ENCODE data around the gene RPL19.

The RPL19 gene

DNA sequence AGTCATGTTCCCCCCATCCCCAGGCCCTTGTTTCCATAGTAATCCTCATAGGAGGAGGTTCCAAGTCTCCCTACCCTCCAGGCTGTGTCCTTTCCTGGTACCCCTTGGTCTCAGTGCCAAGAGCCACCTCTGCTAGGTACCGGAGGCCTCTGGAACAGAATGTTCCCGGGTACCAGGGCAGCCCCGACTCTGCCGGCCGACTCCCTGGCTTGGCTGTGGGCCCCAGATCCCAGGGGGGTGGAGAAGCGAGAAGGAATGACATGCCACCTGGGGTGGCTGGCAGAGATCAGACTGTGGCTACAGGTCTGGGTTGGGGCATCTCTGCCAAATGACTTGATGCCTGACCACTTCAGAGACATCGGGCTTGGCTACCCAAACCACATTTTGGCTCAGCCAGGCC, 22.1 kb downstream of the RPL19 start:
- H3K27me3 Mint-ChIP-seq = peaks cover 32% of the 10 kb centered on the region
- H3K4me3 Mint-ChIP-seq = no peak overlapping the region
- H3K27ac Mint-ChIP-seq = no peak overlapping the region
- H3K36me3 Mint-ChIP-seq (ENCODE audit: low read depth) = no peaks in the 10 kb centered on the region
- H3K4me1 Mint-ChIP-seq (ENCODE audit: low read depth) = peaks cover 11% of the 10 kb centered on the region
- H3K9me3 Mint-ChIP-seq = no peaks in the 10 kb centered on the region

DNA sequence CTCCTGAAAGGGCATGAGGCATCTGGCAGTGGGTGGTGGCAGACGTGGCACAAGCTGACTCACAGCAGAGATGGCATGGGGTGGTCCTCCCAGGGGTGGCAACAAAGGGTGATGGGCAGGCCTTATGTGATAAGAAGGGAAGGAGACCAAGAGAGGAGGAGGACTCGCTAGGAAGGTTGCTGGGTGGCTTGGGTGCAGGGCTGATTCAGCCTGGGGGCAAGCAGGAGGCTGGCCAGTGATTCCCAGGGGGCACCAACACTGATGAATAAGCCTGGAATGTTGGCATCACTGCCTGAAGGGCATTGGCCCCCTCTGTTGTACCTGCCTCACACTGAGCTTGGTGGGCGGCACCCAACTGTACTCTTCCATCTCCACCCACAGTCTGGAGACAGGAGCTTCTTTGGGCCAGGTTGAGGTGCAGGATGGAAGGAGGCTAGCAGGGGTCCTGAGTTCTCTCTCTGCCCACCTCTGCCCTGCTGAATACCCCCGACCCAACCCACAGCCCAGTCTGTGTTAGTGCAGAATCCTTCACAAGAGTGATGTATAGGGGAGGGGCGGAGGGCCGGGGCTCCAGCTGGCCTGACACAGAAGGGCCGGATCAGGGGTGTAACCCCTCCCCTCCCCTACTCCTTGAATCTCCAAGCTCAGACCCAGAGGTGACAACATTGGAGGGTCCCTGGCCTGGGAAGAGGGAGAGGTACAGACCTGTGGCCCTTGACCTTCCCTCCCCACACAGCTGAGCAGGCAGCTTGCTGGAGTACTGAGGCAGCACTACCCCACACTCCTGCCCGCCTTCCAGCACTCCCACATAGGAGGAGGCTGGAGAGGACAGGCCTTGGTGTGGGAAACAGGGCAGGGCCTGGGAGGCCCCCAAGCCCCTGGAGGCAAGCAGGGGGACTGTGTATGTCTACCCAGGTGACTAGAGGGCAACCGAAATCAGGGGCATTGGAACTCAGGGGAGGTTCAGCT, 23.1 kb downstream of the RPL19 start:
- Mint-ChIP-seq H3K27ac (no peak overlapping the region), H3K36me3 (ENCODE audit: low read depth) (no peaks in the 10 kb centered on the region), H3K4me1 (ENCODE audit: low read depth) (peaks cover 11% of the 10 kb centered on the region), H3K27me3 (peaks cover 38% of the 10 kb centered on the region), H3K4me3 (no peak overlapping the region), H3K9me3 (no peaks in the 10 kb centered on the region)

DNA sequence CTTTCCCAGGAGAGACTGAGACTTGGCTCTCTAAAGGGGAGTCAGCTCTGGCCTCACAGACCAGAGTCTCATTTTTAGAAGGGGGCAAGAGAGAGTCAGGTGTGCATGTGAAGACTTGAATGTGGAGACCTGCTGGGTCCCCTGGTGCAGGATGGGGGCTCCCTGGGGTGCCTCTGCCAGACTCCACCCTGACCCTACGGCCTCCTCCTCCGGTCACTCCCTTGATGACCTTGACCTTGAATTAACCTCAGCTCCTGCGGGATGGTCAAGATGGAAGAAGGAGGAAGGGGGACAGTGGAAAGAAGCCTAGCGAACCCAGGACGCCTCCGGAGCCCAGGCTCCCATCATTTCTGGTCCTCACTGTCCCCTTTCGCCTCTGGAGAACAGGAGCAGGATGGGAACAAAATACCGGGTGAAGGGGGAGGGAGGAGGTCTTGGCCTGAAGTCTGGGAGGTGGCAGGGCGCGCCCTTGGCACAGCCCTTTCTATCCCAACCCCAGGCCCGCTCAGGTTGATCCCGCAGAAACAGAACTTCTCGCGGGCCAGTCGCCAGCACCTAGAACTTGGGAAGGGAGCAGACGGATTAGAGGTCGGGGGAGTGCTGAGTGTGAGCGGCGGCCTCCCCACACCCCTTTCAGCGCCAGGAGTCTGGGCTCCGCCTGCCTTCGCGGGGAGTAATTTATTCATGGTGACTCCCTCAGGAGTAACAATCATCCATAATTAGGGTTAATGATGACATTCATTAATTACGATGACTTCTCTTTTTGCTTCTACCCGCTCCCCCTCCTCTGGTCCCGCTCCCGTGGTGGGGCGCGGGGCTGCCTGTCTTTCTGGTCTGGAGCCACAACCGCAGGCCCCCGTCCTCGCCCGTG, 24.1 kb downstream of the RPL19 start:
- peaks cover 11% of the 10 kb centered on the region for H3K4me1 Mint-ChIP-seq (ENCODE audit: low read depth)
- H3K27ac Mint-ChIP-seq = no peak overlapping the region
- no peak overlapping the region for H3K4me3 Mint-ChIP-seq
- H3K27me3 Mint-ChIP-seq = peaks cover 38% of the 10 kb centered on the region
- H3K9me3 Mint-ChIP-seq = no peaks in the 10 kb centered on the region
- no peaks in the 10 kb centered on the region for H3K36me3 Mint-ChIP-seq (ENCODE audit: low read depth)

DNA sequence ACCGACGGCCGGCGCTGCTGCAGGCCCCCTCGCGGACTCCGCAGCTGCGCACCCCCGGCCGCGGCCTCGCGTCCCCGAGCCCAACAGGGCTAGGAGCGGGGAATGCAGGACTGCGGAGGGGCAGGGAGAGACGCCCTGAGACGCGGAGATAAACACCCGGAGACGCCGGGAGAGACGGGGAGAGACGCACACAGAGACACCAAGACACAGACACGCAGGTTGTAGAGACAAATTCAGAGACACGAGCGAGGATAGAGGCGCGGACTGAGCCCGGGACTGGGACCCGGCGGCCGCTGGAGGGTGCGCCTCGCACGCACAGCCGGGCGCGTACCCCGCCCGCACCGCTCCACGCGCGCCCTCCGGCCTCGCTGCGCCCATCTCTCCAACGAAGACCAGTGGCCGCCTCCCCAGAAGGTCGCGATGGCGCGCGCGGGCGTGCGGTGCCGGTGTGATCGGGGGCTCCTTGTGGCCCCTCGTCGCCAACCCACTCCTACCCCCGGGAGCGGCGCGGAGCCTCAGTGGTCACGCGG, 24.8 kb downstream of the RPL19 start:
- Mint-ChIP-seq H3K4me3 (peak overlapping the region; percentile 66), H3K4me1 (ENCODE audit: low read depth) (peaks cover 11% of the 10 kb centered on the region), H3K9me3 (no peaks in the 10 kb centered on the region), H3K36me3 (ENCODE audit: low read depth) (no peaks in the 10 kb centered on the region), H3K27ac (no peak overlapping the region), H3K27me3 (peaks cover 42% of the 10 kb centered on the region)

DNA sequence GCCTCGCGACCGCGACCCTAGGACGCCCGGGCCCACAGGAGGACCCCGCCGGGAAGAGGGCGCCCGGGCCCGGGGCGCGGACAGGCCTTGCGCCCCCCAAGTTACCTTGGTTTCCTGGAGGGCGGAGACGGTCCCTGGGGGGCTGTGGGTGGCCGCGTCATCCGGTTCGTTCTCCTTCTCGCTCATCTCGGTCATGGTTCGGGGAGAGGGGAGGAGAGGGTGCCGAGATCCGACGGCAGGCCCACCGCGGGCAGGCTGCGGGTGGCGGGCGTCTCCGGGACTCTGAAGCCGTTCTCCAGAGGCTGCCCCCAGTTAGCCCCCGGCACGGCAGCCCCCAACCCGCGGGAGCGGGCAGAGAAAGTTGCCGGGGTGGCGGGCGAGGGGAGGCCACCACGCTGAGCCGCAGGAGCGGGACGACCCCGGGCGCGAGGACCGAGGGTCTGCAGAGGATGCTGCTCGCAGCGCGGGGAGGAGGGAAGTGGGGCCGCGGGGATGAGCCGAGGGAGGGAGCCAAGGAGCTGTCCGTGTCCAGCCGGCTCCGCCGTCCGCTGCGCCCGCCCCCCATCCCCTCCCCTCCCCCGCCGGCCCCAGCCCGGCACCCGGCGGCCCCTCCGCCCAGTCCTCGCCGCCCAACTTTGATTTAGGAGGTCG, 25.4 kb downstream of the RPL19 start, which contains the start of gene STAC2:
STAC2 (minus strand) TSS at position 638 of the 651 bp plus-strand sequence; CDS start at position 195, 443 bp downstream.
- Mint-ChIP-seq H3K4me3 (peak within 1 kb of the TSS; percentile 80), H3K36me3 (ENCODE audit: low read depth) (no peaks in the 10 kb centered on the region), H3K27me3 (peaks cover 42% of the 10 kb centered on the region), H3K27ac (no peak within 1 kb of the TSS), H3K9me3 (no peaks in the 10 kb centered on the region), H3K4me1 (ENCODE audit: low read depth) (peaks cover 11% of the 10 kb centered on the region)

DNA sequence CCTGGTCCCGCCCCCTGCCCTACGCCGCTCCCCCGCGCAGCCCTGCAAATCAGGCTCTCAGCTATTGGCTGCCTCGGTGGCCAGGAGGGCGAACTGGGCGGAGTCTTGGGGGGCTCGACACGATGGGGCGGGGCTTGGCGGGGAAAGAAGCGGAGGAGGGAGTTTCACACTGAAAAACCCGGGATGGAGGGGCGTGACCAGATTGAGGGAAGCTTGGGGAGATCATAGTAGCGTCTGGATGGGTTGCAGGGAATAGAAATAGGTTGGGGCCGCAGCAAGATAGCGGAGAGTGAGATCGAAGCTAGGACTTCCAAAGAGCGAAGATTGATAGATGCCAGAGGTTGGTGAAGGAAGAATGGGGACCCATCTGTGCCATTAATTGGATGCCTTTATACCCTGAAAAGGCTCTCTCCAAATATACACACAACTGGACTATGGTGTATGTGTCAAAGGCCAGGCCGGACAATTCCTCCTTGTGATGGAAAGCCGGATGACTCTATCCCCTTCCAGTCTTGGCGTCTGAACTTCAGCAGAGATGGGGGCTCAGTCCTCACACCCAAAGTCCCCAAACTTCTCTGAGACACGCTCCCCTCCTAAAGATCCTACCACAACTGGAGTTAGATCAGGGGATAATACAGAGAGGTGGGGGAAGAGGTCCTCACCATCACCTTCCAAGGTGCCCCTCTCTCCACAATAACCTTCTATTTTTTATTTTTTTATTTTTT, 26.0 kb downstream of the RPL19 start:
- Mint-ChIP-seq H3K4me3 (peak overlapping the region; percentile 80), H3K27ac (no peak overlapping the region), H3K4me1 (ENCODE audit: low read depth) (peaks cover 11% of the 10 kb centered on the region), H3K9me3 (no peaks in the 10 kb centered on the region), H3K27me3 (peaks cover 42% of the 10 kb centered on the region), H3K36me3 (ENCODE audit: low read depth) (no peaks in the 10 kb centered on the region)

DNA sequence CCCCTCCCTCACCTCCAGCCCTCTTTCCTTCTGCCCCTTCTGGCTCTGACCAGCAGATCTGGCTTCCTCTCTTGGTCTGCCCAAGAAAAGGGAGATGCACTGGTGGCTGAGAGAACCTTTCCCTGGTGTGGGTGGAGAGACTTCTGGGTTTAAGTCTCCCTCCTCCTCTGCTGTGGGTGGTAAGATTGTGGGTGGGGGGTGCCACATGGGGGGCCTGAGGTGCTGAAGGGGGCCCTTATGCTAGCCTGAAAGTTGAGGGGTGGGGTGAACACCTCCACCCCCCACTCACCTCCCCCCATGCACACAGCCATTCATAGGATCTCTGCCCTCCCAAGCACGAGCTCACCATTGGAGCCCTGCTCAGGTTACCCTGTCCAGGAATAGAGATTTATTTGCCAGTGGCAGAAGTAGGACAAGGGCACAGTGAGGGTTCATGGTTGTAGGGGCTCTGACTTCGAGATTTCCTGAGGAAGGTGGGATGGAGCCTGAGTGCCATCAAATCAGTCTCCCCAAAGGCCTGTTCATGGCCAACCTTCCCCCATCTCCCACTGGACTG, 27.4 kb downstream of the RPL19 start:
- Mint-ChIP-seq H3K27me3 (peaks cover 50% of the 10 kb centered on the region), H3K9me3 (no peaks in the 10 kb centered on the region), H3K4me3 (no peak overlapping the region), H3K27ac (no peak overlapping the region), H3K4me1 (ENCODE audit: low read depth) (peaks cover 20% of the 10 kb centered on the region), H3K36me3 (ENCODE audit: low read depth) (no peaks in the 10 kb centered on the region)

DNA sequence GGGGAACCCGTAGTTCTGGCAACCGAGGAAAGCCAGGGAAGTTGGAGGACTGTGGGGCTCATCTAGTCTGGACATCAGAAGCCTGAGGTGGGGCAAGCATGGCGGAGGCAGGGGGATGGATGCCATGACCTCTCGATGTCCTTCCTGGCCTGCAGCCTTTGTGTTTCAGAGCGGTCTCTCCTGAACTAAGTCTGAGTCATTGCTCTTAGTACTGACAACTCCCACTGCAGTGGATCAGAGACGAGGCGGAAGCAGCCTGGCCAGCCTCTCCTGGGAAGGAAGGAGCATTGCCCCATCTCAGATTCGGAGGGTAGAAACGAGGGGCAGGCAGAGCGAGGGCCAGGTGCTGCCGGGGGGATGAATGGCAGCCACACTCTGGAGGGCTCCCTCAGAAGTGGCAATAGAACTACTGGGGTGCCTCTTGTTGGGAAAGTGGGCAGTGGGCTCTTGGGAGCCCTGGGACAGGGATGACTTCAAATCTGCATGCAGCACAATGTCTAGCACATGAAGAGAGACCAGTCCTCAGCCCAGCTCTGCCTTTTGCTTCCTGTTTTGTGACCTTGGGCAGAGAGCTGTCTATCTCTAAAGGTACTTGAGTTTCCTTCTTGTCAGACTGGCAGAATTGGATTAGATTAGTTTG, 29.3 kb downstream of the RPL19 start:
- no peaks in the 10 kb centered on the region for H3K36me3 Mint-ChIP-seq (ENCODE audit: low read depth)
- peaks cover 42% of the 10 kb centered on the region for H3K27me3 Mint-ChIP-seq
- no peaks in the 10 kb centered on the region for H3K9me3 Mint-ChIP-seq
- no peak overlapping the region for H3K4me3 Mint-ChIP-seq
- peaks cover 20% of the 10 kb centered on the region for H3K4me1 Mint-ChIP-seq (ENCODE audit: low read depth)
- no peak overlapping the region for H3K27ac Mint-ChIP-seq

DNA sequence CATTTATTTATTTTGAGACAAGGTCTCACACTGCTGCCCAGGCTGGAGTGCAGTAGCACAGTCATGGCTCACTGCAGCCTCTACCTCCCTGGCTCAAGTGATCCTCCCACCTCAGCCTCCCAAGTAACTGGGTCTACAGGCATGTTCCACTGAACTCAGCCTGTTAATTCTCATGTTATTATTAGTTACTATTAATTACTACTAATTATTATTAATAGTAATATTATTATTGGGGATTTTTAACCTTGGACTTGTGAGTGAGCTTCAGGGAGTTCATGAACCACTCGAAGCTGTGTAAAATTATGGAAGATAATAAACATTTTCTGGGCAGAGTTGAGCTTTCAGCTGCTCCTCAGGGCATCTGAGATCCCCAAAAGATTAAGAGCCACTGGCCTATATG, 30.3 kb downstream of the RPL19 start:
- Mint-ChIP-seq H3K9me3 (no peaks in the 10 kb centered on the region), H3K36me3 (ENCODE audit: low read depth) (no peaks in the 10 kb centered on the region), H3K4me1 (ENCODE audit: low read depth) (peaks cover 16% of the 10 kb centered on the region), H3K27me3 (peaks cover 38% of the 10 kb centered on the region), H3K27ac (no peak overlapping the region), H3K4me3 (no peak overlapping the region)

DNA sequence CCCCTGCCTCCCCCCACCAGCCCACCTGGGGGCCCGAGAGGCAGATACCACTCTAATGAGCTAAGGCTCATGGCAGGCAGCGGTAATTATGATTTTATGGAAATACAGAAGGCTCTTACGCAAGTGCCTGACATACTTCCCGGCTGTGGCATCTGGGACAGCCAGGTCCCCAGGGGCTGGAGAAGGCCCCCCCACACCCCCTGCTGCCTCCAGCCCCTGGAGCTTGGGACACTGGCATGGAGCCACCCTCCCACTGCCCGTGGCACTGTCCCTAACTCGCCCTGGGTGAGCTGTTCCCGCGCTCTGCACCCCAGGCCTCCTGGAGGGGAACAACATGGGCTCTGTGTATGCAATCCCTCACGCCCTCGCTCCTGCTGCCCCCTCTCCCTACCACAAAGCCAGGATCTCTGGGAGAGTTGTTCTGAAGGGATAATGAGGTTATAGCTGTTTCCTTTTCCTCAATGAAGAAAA, 31.0 kb downstream of the RPL19 start:
- Mint-ChIP-seq H3K27ac (no peak overlapping the region), H3K36me3 (ENCODE audit: low read depth) (no peaks in the 10 kb centered on the region), H3K4me3 (no peak overlapping the region), H3K9me3 (no peaks in the 10 kb centered on the region), H3K4me1 (ENCODE audit: low read depth) (peaks cover 12% of the 10 kb centered on the region), H3K27me3 (peaks cover 34% of the 10 kb centered on the region)

DNA sequence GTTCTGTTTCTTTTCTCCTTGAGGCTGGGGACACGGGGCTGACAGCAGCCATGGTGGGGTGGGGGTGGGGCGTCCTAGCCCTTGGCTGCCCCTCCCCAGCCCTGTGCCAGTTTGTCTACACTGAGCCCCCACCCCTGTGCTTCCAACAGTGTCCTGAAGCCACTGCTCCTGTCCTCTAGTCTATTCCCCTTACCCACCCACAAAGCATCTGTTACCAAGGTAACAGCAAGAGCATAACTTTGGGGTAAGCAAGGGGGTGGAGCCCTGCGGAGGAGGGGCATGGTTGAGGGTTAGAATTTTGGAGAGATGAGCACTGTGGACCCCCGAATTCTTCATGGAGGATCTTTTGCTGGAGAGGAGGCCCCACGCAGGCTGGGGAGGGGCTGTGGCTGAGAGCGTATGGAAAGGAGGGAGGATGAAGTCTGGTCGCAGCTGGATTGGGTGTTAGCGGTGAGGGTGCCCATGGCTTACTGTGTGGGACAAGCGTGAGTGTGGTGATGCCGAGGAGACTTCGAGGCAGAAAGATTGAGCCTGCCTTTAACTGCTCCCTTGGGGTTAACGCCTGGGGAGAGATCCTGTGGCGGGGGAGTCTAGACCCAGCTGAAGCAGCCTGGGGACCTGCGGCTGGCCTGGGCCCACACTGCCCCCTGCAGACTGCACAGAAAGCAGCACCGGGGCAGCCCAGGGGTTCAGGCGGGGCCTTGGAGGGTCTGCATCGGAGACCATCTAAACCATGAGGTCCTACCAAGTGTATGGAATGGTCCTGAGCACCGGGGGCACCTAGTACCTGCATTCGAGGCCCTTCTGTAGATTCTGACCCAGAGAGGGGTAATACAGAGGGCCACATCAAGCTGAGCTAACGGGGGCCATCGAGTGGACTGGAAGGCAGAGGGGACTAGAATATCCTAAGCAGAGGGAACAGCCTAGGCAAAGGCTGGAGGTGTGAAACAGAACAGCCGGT, 31.8 kb downstream of the RPL19 start:
- H3K9me3 Mint-ChIP-seq = no peaks in the 10 kb centered on the region
- peaks cover 9% of the 10 kb centered on the region for H3K4me1 Mint-ChIP-seq (ENCODE audit: low read depth)
- H3K27me3 Mint-ChIP-seq = peaks cover 31% of the 10 kb centered on the region
- H3K4me3 Mint-ChIP-seq = peak overlapping the region; percentile 32
- no peaks in the 10 kb centered on the region for H3K36me3 Mint-ChIP-seq (ENCODE audit: low read depth)
- H3K27ac Mint-ChIP-seq = no peak overlapping the region

DNA sequence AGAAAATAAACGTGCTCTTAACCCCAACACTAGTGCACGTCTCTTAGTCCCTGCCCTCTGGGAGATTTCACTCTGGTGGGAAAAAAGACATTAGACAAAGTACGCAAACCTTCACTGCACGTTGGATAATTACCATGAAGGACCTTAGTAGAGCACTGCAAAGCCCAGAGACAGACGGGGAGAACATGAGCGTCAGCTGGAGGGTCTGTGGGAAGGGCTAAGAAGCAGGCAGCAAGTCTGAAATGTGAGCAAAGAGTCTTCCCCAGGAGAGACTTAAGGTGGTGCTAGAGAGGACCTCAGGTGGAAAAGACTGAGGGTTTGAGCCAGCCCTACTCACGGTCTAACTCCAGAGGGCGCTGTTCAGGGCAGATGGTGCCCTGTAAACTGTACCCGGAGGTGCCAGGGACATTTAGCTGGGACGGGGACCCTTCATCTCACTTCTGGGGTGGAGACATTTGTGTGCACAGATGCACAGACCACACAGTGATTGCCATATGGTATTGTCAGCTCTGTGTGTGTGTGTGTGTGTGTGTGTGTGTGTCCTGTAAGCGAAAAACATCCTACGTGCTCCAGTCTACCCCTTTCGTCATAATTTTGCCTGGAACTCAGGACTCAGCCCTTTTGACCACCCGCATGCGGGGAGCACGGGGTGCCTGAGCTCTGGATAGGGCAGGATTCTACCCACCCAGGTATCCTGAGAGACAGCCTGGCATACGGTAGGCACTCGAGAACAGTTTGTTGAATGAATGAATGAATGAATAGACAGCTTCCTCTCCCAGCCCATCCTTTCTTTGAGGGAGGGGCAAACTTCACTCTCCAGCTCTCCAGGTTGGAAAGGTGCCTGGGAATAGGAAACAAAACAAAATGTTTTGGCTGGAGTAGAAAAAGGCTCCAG, 35.7 kb downstream of the RPL19 start:
- Mint-ChIP-seq H3K4me1 (ENCODE audit: low read depth) (peaks cover 32% of the 10 kb centered on the region), H3K36me3 (ENCODE audit: low read depth) (no peaks in the 10 kb centered on the region), H3K27me3 (peaks cover 8% of the 10 kb centered on the region), H3K4me3 (no peak overlapping the region), H3K9me3 (no peaks in the 10 kb centered on the region), H3K27ac (no peak overlapping the region)

Data from stimulated activated naive CD8-positive, alpha-beta T cell treated with anti-CD3 and anti-CD28 coated beads, Interleukin-15, Interleukin-2, amounts not matched to agents 100 ng/mL and 50 ng/mL, for 24 hours (primary cell).